Epidermal melanocyte (primary cell): Measurements from ENCODE around the gene UGT3A1.
"Not testable (repeated sequence)": the region's sequence is repeated elsewhere in the genome, so short reads cannot be mapped to it uniquely, and the experiment has no call there.

Experiments used
- DNase-seq: peaks from one replicate; pipeline ENCODE4 v3.0.0; 2011; ENCODE audit warnings: low spot score; ENCODE audit not compliant: insufficient read length

UGT3A1 gene

GRCh38 chr5:35990520-35990919 is 670 bp downstream of the UGT3A1 start:
- no peak for DNase-seq

GRCh38 chr5:35988529-35988928 is 2.7 kb downstream of the UGT3A1 start:
- no peak for DNase-seq

- no peak for DNase-seq
Observed at GRCh38 chr5:35987776-35988175, 3.4 kb downstream of the UGT3A1 start.

GRCh38 chr5:35979715-35980114 is 11.5 kb downstream of the UGT3A1 start:
- DNase-seq: no peak

- not testable (repeated sequence) for DNase-seq
Observed at GRCh38 chr5:35976859-35977258, 14.3 kb downstream of the UGT3A1 start.

- no peak for DNase-seq
Observed at GRCh38 chr5:35974570-35974969, 16.6 kb downstream of the UGT3A1 start.

GRCh38 chr5:35971878-35972210 is 19.3 kb downstream of the UGT3A1 start:
- DNase-seq: no peak

- no peak for DNase-seq
Observed at GRCh38 chr5:35971186-35971877, 19.9 kb downstream of the UGT3A1 start.

- no peak for DNase-seq
Observed at GRCh38 chr5:35963381-35963843, 27.8 kb downstream of the UGT3A1 start.

GRCh38 chr5:35960328-35960727 is 30.9 kb downstream of the UGT3A1 start:
- no peak for DNase-seq

GRCh38 chr5:35956429-35956828 is 34.8 kb downstream of the UGT3A1 start:
- DNase-seq: no peak

- DNase-seq: no peak
Observed at GRCh38 chr5:35954175-35954574, 37.0 kb downstream of the UGT3A1 start.

GRCh38 chr5:35947085-35947484 is 44.1 kb downstream of the UGT3A1 start:
- DNase-seq: no peak

GRCh38 chr5:35939639-35940038 is 51.6 kb downstream of the UGT3A1 start:
- no peak for DNase-seq

- no peak for DNase-seq
Observed at GRCh38 chr5:35938568-35939227, 52.5 kb downstream of the UGT3A1 start, which contains the start of gene CAPSL. TSS of gene CAPSL (minus strand) at chr5:35938622. CDS start at chr5:35921120, 17,502 bp downstream.

- DNase-seq: peak; percentile 28
Observed at GRCh38 chr5:35926389-35927051, 64.7 kb downstream of the UGT3A1 start.

GRCh38 chr5:35924950-35925722 is 66.1 kb downstream of the UGT3A1 start:
- DNase-seq: peak; percentile 41

- DNase-seq: no peak
Observed at GRCh38 chr5:35924122-35924949, 66.9 kb downstream of the UGT3A1 start.

- no peak for DNase-seq
Observed at GRCh38 chr5:35922468-35922867, 68.7 kb downstream of the UGT3A1 start.

- DNase-seq: no peak
Observed at GRCh38 chr5:35921930-35922329, 69.3 kb downstream of the UGT3A1 start.

GRCh38 chr5:35920890-35921289 is 70.3 kb downstream of the UGT3A1 start:
- no peak for DNase-seq
